ENCODE measurements around the gene CDC14A.
"Not testable (repeated sequence)": the region's sequence is repeated elsewhere in the genome, so short reads cannot be mapped to it uniquely, and the experiment has no call there.

Gene CDC14A

DNA sequence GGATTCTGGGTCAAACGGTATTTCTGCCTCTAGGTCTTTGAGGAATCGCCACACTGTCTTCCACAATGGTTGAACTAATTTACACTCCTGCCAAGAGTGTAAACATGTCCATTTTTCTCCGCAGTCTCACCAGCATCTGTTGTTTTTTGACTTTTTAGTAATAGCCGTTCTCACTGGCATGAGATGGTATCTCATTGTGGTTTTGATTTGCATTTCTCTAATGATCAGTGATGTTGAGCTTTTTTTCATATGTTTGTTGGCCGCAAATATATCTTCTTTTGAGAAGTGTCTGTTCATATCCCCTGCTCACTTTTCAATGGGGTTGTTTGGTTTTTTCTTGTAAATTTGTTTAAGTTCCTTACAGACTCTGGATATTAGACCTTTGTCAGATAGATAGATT, 53.6 kb downstream of the CDC14A start:
- not testable (repeated sequence) for DNase-seq (ENCODE audit: low spot score)

DNA sequence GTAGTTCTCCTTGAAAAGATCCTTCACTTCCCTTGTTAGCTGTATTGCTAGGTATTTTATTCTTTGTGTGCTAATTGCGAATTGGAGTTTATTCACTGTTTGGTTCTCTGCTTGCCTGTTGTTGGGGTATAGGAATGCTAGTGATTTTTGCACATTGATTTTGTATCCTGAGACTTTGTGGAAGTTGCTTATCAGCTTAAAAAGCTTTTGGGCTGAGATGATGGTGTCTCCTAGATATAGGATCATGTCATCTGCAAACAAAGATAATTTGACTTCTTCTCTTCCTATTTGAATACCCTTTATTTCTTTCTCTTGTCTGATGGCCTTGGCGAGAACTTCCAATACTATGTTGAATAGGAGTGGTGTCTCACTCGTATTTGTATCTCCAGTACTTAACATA, 55.1 kb downstream of the CDC14A start:
- not testable (repeated sequence) for DNase-seq (ENCODE audit: low spot score)

DNA sequence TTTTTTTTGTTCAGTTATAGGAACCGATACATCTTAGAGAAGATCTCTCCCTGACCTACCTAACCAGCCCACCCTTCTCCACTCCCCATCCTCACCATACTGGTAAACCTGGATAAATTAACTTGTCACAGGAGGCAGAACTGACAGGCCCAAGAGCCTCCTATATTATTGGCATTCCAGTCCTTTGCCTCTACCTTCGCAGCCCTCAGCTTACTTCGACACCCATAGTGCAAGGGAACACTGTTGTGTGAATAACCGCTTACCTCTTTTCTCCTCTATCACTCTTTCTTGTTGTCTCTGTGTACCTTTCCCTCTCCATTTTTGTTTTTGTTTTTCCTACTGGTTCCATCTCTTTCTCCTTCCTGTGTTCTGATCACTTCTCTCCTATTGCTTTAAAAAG, 58.7 kb downstream of the CDC14A start:
- DNase-seq (ENCODE audit: low spot score) = no peak

DNA sequence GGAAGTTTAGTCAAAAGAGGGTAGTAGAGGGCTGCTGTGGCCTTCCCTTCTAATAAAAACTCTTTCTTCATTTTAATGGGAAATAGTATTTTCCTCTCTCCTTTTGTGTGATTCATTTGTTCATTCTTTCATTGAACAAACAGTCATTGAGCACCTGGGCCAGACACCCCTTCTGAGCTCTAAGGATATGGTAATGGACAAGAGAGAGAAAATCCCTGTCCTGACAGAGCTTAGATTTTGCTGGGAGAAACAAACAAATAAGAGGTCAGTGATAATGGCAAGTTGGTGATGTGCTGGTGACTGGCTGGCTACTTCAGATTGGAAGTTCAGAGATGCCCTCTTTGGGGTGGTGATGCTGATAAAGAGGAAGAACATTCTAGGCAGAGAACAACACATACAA, 59.3 kb downstream of the CDC14A start:
- DNase-seq (ENCODE audit: low spot score) = no peak

DNA sequence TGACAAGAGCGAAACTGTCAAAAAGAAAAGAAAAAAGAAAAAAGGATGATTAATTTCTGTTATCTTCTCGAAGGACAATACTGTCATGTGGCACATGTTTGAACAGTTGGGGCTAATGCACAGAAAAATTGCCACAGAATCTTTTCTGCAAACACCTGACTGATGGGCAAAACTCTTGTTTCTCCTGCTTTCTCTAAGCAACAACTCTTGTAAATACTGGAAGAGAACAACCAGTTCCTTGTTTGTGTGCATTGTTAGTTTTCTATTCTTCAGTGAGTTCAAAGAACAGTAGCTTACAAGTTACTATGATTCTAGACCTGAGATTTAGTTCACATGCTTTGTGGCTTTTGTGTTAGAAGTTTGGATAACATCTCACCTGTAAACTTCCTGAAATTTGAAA, 60.7 kb downstream of the CDC14A start:
- DNase-seq (ENCODE audit: low spot score) = no peak

DNA sequence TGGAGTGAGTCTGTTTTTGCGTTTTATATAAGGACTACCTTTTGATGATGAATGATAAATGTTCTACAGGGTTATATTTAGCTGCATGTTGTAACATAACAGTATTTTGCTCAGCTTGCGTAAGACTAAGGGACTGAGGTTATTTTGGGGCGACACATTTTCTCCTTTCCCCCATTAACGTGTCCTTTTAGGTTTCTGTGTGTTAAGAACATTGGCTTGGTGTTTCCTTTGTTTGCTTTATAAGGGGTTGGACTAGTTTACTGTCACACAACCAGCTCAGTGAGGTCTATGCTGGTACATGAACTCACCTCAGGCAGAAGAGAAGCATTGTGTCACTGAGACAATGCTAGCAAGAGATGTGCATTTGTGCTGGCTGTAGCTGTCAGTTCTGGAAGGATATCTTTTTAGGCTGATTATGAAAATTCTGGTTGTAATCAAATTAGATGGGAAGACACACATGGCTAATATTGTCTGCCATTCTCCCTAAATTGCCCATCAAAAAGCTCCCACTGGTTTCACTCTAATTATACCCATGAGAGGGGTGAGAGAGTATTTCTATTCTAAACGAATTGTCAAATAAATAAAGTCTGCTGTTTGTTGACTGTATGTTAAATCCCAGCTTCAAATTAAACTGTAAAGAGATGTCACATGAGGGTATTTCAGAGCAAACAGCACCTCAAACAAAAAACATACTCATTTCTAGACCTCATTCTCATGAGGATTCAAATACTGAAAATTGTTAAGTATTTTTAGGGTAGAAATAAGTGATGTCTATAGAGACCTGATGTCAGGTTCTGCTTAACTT, 62.6 kb downstream of the CDC14A start:
- peak; percentile 41 for DNase-seq (ENCODE audit: low spot score)

DNA sequence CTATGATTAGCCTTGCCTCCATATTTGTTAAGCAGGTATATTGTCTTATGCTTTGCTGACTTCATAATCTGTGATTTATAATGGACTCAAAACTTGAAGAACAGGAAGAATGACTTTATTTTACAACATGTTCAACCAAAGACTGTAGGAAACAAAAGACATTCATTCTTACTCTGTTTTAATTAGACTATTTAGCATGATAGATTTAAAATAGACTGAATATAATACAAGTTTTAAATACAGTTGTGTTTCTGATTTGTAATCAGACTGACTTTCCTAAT, 63.1 kb downstream of the CDC14A start:
- DNase-seq (ENCODE audit: low spot score) = no peak

DNA sequence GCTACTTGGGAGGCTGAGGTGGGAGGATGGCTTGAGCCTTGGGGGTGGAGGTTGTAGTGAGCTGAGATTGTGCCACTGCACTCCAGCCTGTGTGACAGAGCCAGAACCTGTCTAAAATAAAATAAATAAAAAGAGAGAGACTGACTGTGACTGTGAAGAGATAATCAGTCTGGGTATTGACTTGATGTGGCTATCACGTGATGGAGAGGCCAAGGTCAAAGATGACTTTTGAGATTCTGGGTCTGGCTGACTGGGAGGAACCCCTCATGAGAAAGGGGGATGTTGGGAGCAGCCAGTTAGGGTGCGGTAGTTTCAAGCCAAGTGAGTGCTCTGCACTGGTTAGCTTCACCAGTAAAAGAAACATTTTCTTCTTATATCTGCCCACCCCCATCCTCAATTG, 66.8 kb downstream of the CDC14A start:
- DNase-seq (ENCODE audit: low spot score) = no peak

DNA sequence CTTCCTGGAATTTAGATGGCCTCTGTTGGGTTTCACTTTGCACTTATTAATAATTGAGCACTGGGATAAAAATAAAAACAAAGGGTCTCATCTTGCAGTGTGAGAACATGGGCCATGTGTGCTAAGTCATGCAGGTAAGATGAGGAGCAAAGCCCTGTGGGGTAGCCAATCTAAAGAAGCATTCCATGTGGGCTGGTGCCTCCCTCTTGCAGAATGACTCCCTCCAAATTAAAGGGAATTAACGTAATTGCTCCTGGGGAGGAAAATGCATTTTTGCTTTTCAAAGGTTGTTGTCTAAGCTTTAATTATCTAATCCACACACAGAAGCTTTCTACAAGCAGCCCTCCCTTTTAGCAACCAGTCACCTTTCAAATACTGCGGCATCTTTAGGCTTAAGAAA, 69.8 kb downstream of the CDC14A start:
- no peak for DNase-seq (ENCODE audit: low spot score)

DNA sequence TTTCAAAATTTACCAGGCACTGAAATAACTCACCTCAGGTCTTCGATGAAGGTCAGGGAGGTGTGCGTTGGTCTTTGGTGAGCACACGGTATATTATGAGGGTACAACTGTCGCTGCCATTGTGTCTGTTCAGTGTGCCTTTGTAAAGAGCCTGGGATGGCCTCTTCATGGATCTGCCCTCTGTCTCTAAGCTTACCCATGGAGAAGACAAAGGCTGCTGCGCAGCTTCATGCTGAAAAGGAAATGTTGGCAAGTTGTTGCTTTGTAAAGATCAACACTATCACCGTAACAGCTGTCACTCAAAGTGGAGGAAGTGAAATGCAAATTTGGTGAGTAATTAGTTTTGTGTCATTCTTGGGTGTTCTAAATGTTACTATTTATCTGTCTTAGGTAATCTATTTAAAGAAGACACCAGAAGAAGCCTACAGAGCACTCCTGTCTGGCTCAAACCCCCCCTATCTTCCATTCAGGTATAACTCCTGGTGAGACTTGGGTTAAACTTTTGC, 71.6 kb downstream of the CDC14A start:
- peak; percentile 64 for DNase-seq (ENCODE audit: low spot score)

DNA sequence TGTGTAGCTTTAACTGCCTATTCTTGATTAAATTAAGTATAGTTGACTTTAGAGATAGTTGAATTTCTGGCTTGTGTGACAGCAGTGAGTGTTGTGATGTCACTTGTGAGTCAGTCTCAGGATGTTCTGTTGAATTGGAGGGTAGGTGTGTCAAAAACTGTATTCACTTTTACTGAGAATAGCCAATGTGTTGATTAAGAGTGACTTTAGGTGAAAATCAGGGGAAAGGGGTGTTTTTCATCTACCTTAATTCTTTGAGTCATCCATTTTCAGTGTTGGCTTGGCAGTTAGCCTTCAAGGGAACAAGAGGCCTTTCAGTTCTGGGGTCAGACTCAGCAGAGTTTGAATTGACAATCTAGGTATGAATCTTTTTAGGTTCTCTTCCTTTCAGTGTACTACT, 75.9 kb downstream of the CDC14A start:
- peak; percentile 30 for DNase-seq (ENCODE audit: low spot score)

DNA sequence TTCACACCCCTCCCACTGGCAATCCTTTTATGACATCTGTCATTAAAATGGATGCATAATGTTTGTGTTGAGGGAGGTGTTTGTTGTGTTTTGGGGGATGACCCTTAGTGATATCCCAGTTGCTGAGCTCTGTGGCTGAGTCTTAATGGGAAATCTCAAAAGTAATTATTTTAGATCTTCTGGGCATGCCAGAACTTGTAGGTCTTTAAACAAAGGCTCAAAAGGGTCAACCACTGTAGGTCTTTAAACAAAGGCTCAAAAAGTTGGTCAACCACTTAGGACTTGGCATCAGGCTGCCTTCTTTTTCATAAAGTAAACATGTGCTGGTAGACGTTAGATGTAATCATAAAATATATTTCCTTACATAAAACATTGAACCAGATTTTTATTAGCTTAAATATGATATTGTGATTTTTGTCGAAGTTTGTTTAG, 78.0 kb downstream of the CDC14A start:
- no peak for DNase-seq (ENCODE audit: low spot score)

DNA sequence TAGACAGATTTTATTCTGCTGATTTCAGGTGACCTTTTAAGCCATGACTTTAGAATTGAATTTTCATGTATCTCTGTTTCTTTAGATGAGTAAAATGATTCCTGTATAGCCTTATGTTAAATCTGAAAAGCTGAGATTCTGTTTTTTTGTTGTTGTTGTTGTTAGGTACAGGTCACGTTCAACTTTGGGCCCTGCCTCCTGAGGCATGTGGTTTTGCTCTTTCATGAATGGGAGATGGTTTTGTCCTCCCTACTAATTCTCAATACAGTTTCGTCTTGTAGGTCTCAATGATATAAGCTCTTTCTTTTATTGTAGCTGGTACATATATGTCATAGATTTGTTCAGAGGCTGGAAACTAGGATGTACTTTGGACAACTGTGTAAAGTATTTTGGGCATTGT, 79.6 kb downstream of the CDC14A start:
- no peak for DNase-seq (ENCODE audit: low spot score)

DNA sequence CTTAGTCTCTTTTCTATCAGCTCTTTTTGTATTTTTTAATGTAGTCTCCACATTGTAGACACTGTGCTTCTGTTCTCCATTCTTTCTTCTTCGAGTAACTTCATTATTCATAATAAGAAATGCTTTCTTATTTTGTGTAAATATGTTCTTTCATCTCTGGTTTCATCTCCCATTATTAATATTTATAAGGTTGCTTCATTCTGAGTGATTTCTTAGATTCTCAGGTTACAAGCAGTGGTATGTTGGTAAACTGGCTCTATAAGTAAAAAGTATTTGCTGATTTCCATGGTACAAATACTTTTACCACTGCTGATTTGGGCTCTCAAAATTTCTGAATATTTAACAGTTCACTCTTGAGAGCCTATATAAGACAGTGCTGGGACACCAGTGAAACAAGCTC, 81.3 kb downstream of the CDC14A start:
- no peak for DNase-seq (ENCODE audit: low spot score)

DNA sequence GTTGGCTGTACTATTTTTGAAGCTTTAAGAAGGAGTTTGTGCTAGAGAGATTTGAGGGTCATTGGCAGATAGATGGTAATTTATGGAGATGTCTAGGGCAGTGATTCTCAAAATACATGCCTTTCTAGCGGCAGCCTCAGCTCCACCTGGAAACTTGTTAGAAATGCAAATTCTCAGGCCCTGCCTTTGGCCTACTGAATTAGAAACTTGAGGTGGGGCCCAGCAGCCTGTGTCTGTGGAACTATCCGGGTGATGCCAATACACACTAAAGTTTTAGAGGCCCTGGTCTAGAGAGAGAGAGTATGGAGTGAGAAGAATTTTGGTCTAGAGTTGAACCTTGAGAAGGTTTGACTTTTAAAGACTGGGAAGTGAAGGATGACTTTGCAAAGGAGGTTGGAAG, 82.5 kb downstream of the CDC14A start:
- DNase-seq (ENCODE audit: low spot score) = no peak

DNA sequence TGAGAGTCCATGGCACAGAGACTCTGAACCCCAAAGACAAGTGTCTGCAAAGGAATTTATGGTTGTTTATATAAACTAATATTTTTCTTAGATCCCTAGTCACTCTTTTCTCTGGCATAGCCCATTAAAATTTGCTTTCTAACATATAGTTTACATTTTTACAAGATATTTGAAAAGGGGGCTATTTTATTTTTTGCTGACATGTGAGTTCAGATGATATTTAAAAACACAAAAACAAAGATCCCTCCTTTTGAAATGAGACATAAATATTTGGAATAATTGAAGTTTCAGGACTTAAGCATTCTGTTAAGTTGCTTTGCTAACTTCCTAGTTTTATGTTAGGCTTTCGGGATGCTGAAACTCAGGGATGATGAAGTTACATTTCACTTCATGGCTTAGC, 86.1 kb downstream of the CDC14A start:
- DNase-seq (ENCODE audit: low spot score) = no peak

DNA sequence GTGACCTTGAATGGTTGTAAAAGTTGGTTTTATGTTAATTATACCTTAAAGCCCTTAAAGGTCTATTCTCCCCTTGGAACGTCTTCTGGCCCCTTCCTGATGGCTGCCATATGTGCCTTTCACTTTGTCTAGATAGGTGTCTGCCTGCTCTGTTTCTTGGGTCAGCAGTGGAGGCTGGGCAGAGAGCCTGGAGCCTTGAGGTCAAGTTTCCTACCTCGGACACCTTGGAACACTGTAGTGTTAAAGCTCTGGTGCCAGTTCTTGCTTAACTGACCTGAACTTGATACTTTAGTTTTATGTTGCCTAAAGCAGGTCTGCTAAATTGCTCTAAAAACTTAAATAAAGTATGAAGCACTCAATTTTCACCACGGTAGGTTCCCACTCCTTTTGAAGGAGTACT, 86.5 kb downstream of the CDC14A start:
- DNase-seq (ENCODE audit: low spot score) = no peak

DNA sequence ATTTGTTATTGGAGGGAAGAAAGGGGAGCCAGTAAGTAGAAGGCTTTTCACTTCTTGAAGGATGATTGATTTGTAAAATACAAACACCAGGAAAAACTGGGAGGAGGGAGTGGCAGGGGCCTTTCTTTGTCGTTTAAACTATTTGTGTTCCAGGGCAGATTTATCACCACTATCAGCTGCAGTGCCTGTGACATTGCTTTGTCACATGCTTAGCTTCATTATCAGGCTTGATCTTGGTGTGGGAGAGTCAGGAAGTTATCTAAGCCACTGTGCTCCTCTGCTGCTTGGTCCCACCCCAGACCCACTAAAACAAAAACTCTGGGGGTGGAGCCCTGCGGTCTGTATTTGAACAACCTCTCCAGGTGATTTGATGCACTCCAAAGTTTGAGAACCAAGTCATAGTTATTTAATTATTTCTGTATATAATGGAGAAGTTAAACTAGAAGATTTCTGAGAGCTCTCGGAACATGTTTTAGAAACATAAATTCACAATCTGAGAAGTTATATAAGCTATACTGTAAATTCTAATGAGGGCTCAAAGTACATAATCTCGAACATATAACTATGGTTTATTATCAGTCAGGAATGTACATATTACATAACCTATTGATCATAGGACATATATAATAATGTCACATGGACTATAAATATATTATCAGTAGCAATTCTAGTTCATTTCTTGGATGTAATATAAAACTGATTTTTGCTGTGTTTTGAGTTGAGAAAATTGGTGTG, 87.9 kb downstream of the CDC14A start:
- peak; percentile 86 for DNase-seq (ENCODE audit: low spot score)

DNA sequence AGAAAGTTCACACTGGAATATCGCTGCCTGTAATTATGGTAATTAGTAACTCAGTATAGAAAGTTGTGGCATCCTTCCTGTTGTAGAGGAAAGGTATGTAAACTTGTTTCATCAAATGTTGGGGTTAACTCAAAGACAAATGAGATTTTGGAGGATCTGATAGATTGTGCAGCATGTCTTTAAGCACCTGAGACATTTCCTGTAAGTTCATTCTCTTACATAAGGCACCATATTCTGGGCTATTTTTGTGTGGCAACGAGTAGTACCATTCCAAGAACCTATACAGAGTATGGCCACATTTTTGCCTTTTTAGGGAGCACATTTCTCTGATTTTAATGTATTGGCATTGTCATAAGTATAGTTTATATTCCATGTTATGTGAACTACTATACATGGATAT, 88.8 kb downstream of the CDC14A start:
- DNase-seq (ENCODE audit: low spot score) = peak; percentile 28

DNA sequence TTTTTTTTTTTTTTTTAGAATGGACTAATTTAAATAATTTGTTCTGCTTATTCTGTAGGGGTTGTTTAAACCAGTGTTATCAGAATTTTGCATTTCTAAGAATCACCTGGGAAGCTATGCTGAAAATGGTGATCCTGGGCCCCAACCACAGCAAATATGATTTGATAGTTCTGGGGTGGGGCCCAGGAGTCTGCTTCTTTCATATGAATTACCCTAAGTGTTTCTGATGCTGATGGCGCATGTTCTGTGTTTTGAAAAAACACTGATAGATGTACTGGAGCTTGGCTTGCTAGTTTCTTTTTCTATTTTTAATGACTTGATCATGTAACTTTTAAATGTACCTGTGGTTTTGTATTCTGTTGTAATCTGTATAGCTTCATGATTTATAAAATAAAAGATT, 89.3 kb downstream of the CDC14A start:
- DNase-seq (ENCODE audit: low spot score) = peak; percentile 45

DNA sequence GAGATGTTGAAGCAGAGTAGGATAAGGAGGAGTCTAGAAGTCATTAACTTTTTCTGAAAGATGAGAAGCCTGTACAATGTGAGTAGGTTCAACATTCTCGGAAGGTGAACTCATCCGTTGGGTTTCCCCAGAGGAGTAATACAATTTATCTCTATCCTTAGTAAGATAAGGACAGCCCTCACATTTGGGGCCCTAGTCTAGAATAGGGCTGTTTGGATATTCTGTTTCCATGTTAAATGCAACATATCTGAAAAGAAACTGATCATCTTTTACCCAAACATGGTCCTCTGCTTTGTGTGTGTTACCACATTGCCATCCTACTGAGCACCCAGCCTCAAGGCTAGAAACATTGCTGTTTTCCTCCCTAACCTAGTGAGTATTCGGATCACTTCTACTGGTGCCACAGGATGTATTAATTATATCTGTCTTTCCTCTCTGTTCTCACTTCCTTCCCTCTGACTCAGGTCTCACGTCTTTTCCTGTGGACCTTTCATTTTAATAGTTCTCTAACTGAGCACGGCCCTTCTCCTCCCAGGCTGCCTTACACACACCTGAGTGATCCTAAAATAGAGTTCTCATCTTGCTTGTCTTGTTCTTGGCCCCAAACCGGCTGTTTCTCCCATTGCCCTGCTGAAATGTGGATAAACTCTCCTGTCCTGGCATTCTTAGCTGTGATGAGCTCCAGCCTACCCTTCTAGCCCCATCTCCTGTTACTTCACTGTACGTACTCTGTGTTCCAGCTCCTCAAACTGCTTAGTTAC, 91.7 kb downstream of the CDC14A start:
- peak; percentile 58 for DNase-seq (ENCODE audit: low spot score)

DNA sequence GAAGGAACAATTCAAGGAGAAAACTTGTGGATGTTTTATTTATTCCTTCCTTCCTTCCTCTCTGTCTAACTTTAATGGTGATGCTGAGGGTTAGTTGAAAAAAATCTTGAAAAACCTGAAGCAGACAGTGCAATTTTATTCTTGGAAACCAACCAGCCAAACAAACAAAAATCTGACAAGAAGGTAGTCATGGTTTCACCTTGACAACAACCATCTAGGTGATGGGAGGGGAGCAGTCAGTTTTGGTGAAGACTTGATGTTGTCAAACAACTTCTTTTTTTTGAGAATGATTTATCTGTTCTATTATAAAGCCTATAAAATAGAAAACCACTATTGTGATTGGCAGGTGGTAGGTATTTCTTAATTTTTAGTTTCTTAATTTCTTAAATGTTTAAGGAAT, 93.3 kb downstream of the CDC14A start:
- DNase-seq (ENCODE audit: low spot score) = peak; percentile 62

DNA sequence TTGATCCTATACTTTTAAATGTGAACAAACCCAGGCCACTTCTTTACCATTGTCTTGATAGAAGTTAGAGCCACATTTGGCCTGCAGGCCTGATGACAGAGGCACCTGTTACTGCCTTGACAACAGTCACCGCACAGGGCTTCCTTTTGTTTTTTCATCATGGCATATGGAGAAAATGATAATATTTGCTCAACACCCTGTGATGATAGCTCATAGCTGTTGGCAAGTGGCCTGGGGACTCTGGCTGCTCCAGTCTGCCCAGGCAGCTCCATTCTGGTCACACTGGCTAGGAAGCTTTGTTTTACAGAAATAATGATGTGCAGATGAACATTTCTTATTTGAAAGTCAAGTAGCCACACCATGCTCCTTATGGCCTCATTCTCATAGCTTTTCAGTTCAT, 96.1 kb downstream of the CDC14A start:
- no peak for DNase-seq (ENCODE audit: low spot score)
